Neuronal stem cell (in vitro differentiated cells): ENCODE measurements around the gene FRMD4B.
A peak's percentile ranks its signal among the peaks of the same experiment; 100 is the strongest.

Experiments used
- DNase-seq: peaks from one replicate; pipeline ENCODE4 v3.0.0-alpha.2; 2013; ENCODE audit warnings: low spot score
- H2AFZ ChIP-seq: one replicate; pipeline ENCODE4 v1.6.1; 2013; ENCODE audit warnings: mild to moderate bottlenecking, low read length, inconsistent platforms
- H2AK5ac ChIP-seq: 2 replicates; pipeline ENCODE4 v1.6.1; 2013; ENCODE audit warnings: low read depth, mild to moderate bottlenecking, inconsistent platforms, low read length, moderate library complexity, mixed read lengths
- H2BK120ac ChIP-seq: 2 replicates; pipeline ENCODE4 v1.6.1; 2013; ENCODE audit warnings: low read depth, mild to moderate bottlenecking, inconsistent platforms, low read length, moderate library complexity, mixed read lengths
- H2BK12ac ChIP-seq: one replicate; pipeline ENCODE4 v1.6.1; 2013; ENCODE audit warnings: low read length, inconsistent platforms
- H2BK15ac ChIP-seq: 2 replicates; pipeline ENCODE4 v1.6.1; 2013; ENCODE audit warnings: mild to moderate bottlenecking, low read length, inconsistent platforms, mixed read lengths
- H2BK5ac ChIP-seq: one replicate; pipeline ENCODE4 v1.6.1; 2013; ENCODE audit warnings: inconsistent platforms, mild to moderate bottlenecking, low read length, moderate library complexity
- H3K14ac ChIP-seq: one replicate; pipeline ENCODE4 v1.6.1; 2013; ENCODE audit warnings: low read length, inconsistent platforms
- H3K18ac ChIP-seq: 2 replicates; pipeline ENCODE4 v1.6.1; 2013; ENCODE audit warnings: low read length, inconsistent platforms
- H3K23ac ChIP-seq: 2 replicates; pipeline ENCODE4 v1.6.1; 2013; ENCODE audit warnings: low read depth, mild to moderate bottlenecking, mixed read lengths, low read length, inconsistent platforms; ENCODE audit not compliant: poor library complexity
- H3K27ac ChIP-seq: replicated peaks from 3 replicates; pipeline ENCODE4 v1.5.1; 2013; ENCODE audit warnings: low read length, inconsistent platforms
- H3K27me3 ChIP-seq, 3 experiments: 2 replicates each; pipeline ENCODE4 v1.6.1; 2013; ENCODE audit warnings: low read length in 3 of 3, mild to moderate bottlenecking in 2 of 3, inconsistent platforms in 1 of 3, low read depth in 1 of 3, mixed read lengths in 1 of 3, moderate library complexity in 1 of 3; ENCODE audit not compliant: control insufficient read depth in 3 of 3, insufficient read depth in 3 of 3
- H3K36me3 ChIP-seq, 2 donors: replicated peaks in 1 of 2; 2 replicates each; pipeline ENCODE4 v1.6.1; 2013; ENCODE audit warnings: low read length in 2 of 2; ENCODE audit not compliant: control insufficient read depth in 2 of 2, insufficient read depth in 2 of 2
- H3K4ac ChIP-seq: 2 replicates; pipeline ENCODE4 v1.6.1; 2013; ENCODE audit warnings: inconsistent platforms, mild to moderate bottlenecking, low read length, moderate library complexity
- H3K4me1 ChIP-seq, 2 donors: 1 replicate in 1 of 2; 2 replicates in 1 of 2; pipeline ENCODE4 v1.6.1; 2013; ENCODE audit warnings: low read length in 2 of 2, low read depth in 1 of 2; ENCODE audit not compliant: control insufficient read depth in 2 of 2, insufficient read depth in 1 of 2
- H3K4me2 ChIP-seq: one replicate; pipeline ENCODE4 v1.6.1; 2013; ENCODE audit warnings: mild to moderate bottlenecking, low read length, inconsistent platforms; ENCODE audit not compliant: insufficient read depth, poor library complexity, severe bottlenecking
- H3K4me3 ChIP-seq, 2 donors: 2 replicates each; pipeline ENCODE4 v1.5.1; 2013; ENCODE audit warnings: low read length in 2 of 2, mild to moderate bottlenecking in 2 of 2, inconsistent platforms in 1 of 2, moderate library complexity in 1 of 2
- H3K79me1 ChIP-seq: one replicate; pipeline ENCODE4 v1.6.1; 2013; ENCODE audit warnings: low read depth, mild to moderate bottlenecking, inconsistent platforms, low read length, moderate library complexity
- H3K9ac ChIP-seq: one replicate; pipeline ENCODE4 v1.6.1; 2013; ENCODE audit warnings: mild to moderate bottlenecking, low read depth, low read length, inconsistent platforms; ENCODE audit not compliant: poor library complexity
- H3K9me3 ChIP-seq, 2 donors: replicated peaks in 1 of 2; 2 replicates each; pipeline versions ENCODE3 to v1.6.1; 2013; ENCODE audit warnings: low read length in 2 of 2, mild to moderate bottlenecking in 2 of 2, inconsistent platforms in 1 of 2, low read depth in 1 of 2, mixed read lengths in 1 of 2, moderate library complexity in 1 of 2; ENCODE audit not compliant: control insufficient read depth in 2 of 2, insufficient read depth in 1 of 2
- H4K8ac ChIP-seq: one replicate; pipeline ENCODE4 v1.6.1; 2013; ENCODE audit warnings: low read depth, mild to moderate bottlenecking, inconsistent platforms, low read length, moderate library complexity
- H4K91ac ChIP-seq: one replicate; pipeline ENCODE4 v1.6.1; 2013; ENCODE audit warnings: low read length, low read depth, mild to moderate bottlenecking, inconsistent platforms; ENCODE audit not compliant: poor library complexity
- WGBS, 2 donors: extraction: QIAGEN DNeasy Blood & Tissue Kit; methylation state at CpG; one replicate each; pipeline ENCODE4 v1.1.7; 2013; ENCODE audit warnings: missing lambda C conversion rate in 2 of 2, mixed read lengths in 1 of 2; ENCODE audit not compliant: insufficient read length in 2 of 2, insufficient replicate concordance in 1 of 2; ENCODE audit errors: extremely low coverage in 2 of 2; 5-methylcytosine and 5-hydroxymethylcytosine counted together

Gene FRMD4B

DNA sequence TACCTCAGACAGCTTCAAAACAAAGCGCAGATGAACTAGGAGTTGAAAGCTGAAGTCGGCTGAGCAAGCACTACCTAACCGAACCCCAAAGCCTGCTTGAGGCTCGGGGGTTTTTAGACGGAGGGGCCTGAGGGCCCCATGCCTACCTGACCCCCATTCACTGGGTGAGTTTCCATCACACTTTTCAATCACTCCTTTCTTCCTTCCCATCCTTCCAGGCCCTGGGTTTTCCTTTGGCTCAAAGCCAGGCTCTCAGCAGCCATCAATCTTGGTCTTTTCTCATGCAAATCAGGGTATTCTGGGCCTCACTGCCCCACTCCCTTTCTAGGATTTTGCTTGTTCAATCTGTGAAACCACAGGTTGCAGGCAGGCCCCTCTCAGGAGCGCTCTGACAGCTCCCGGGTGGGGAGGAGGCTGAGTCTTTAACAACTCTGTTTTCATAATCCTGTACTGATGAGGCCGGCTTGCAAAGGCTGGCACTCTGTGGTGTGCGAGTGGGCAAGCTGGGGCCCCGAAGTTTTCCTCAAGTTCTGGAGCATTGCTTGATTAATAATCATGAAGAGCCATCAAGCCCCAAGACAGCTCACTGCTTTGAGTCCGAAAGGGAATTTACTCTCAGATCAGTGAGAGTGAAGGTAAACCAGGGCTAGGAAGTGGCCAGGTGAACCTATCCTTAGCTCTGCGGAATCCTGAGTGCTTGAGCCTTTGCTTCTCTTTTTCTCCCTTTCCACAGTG lies 97.6 kb downstream of the FRMD4B start:
- H4K8ac ChIP-seq: no peak overlapping the region
- H3K4me2 ChIP-seq: peak overlapping the region; percentile 50
- H2BK15ac ChIP-seq: no peak overlapping the region
- no peak overlapping the region for H3K4ac ChIP-seq
- peak overlapping the region in 1 of 2 donors; percentile 39 for H3K4me3 ChIP-seq
- H3K27ac ChIP-seq: peak overlapping the region; percentile 91
- H3K9me3 ChIP-seq: no peaks in the 10 kb centered on the region
- no peaks in the 10 kb centered on the region for H3K79me1 ChIP-seq
- H3K23ac ChIP-seq: no peak overlapping the region
- no peak overlapping the region for H4K91ac ChIP-seq
- peaks cover 27 to 29% of the 10 kb centered on the region in 2 donors for H3K4me1 ChIP-seq
- no peak overlapping the region for H3K14ac ChIP-seq
- H3K9ac ChIP-seq: no peak overlapping the region
- H2AFZ ChIP-seq: peak overlapping the region; percentile 90
- H3K27me3 ChIP-seq: no peaks in the 10 kb centered on the region
- H3K18ac ChIP-seq: peak overlapping the region; percentile 54
- DNase-seq: peak; percentile 78
- no peak overlapping the region for H2BK5ac ChIP-seq
- H2BK12ac ChIP-seq: no peak overlapping the region
- H3K36me3 ChIP-seq: no peaks in the 10 kb centered on the region
- no peak overlapping the region for H2AK5ac ChIP-seq
- no CpG with 5 or more reads among the region's 12 CpGs for WGBS, 2 donors
- no peak overlapping the region for H2BK120ac ChIP-seq

DNA sequence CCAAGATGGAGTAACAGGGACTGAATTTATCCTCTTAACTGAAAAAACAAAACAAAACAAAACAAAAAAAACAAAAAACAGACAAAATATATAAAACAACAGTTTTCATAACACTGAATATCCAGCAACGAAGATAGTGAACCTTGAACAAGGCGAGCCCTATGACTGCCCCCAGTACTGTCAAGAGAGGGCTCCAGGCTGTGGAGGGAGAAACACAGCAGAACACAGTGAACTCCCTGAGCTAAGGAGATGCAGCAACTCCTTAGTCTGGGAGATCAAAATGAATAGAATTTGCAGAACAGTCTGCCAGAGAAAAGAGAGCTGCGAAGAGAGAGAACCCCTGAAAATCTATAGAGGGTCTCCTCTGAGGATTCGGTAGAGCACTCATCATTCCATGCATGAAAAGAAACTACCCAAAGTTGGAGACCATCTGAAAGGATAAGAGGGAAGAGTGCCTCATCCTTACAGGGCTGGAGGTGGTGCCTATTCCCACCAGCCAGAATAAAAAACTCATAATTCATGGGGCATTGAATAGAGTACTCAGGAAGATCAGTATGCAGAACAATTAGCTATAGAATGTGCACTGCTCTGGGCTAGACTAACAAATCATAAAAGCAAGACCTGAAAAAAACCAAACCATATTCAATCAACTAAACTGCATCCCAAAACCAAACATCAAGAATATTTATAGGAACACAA lies 101.8 kb downstream of the FRMD4B start:
- no peak overlapping the region for H2BK120ac ChIP-seq

DNA sequence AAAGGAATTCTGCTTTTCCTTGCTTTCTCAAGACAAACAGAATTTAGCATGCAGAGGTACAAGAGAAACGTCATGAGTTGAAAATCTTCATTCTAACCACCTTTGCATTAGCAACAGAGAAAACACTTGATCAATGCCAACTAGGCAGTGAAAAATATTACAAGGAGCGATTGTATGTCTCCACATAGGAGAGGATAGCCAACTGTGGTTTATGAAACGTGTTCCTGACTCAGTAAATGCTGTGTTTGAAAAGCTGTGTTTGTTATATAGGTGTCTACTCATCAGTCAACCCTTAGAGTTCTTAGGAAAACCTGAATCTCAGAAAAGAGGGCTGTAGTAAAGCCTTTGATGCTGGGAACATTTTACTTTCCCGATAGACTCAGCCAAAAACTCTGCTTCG lies 102.4 kb downstream of the FRMD4B start:
- Histone ChIP-seq H2BK5ac (no peak overlapping the region), H2BK15ac (no peak overlapping the region), H3K4me3 (no peak overlapping the region), H3K9me3 (no peaks in the 10 kb centered on the region), H2AFZ (no peak overlapping the region), H4K8ac (no peak overlapping the region), H3K36me3 (no peaks in the 10 kb centered on the region), H3K4me1 (peaks cover 5 to 10% of the 10 kb centered on the region in 2 donors), H2BK12ac (no peak overlapping the region), H2AK5ac (no peak overlapping the region), H3K9ac (no peak overlapping the region), H3K4ac (no peak overlapping the region), H3K27me3 (no peaks in the 10 kb centered on the region), H3K79me1 (no peaks in the 10 kb centered on the region), H2BK120ac (no peak overlapping the region), H3K27ac (no peak overlapping the region), H3K18ac (no peak overlapping the region), H3K14ac (no peak overlapping the region), H3K4me2 (no peak overlapping the region), H4K91ac (no peak overlapping the region), H3K23ac (no peak overlapping the region)
- no peak for DNase-seq
- no CpG with 5 or more reads among the region's 5 CpGs for WGBS, 2 donors

More for the DNA sequence above, 101.8 kb downstream of the FRMD4B start:
- H3K4me2 ChIP-seq: no peak overlapping the region
- H4K91ac ChIP-seq: no peak overlapping the region
- no peak overlapping the region for H3K27ac ChIP-seq
- H4K8ac ChIP-seq: no peak overlapping the region
- no CpG with 5 or more reads among the region's 4 CpGs for WGBS, 2 donors
- no peak overlapping the region for H2BK5ac ChIP-seq
- H3K18ac ChIP-seq: no peak overlapping the region
- no peak overlapping the region for H2AFZ ChIP-seq
- no peaks in the 10 kb centered on the region for H3K27me3 ChIP-seq
- H3K9me3 ChIP-seq: no peaks in the 10 kb centered on the region
- H3K9ac ChIP-seq: no peak overlapping the region
- no peak overlapping the region for H2BK12ac ChIP-seq
- no peak overlapping the region for H2BK15ac ChIP-seq
- no peak for DNase-seq
- H3K36me3 ChIP-seq: no peaks in the 10 kb centered on the region
- no peak overlapping the region for H3K14ac ChIP-seq
- no peak overlapping the region for H3K4ac ChIP-seq
- H3K79me1 ChIP-seq: no peaks in the 10 kb centered on the region
- H3K4me1 ChIP-seq: peaks cover 8 to 15% of the 10 kb centered on the region in 2 donors
- H2AK5ac ChIP-seq: no peak overlapping the region
- no peak overlapping the region for H3K23ac ChIP-seq
- H3K4me3 ChIP-seq: no peak overlapping the region

DNA sequence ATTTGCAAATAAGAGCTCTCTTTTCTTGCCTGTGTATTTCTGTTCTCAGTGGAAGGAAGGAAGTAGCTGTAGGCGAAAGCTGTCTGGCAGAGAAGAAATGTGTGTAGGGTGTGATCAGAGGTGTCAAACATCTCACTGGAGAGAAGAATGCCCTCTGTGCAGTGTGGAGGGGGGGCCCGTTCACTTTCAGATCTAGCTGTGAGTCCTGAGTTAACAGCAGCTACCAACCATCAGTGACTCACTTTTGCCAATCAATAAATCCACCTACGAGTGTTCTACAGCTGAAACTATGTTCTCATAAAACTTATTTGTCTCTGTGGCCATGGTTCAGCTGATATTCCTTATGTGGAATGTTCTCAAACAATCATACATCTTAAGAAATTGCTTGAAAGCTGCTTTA lies 103.7 kb downstream of the FRMD4B start:
- H3K36me3 ChIP-seq: no peaks in the 10 kb centered on the region
- no CpG with 5 or more reads among the region's 3 CpGs for WGBS, 2 donors
- H3K4me3 ChIP-seq: no peak overlapping the region
- no peak overlapping the region for H3K18ac ChIP-seq
- H3K4me2 ChIP-seq: no peak overlapping the region
- H4K8ac ChIP-seq: no peak overlapping the region
- H3K27me3 ChIP-seq: no peaks in the 10 kb centered on the region
- H2AK5ac ChIP-seq: no peak overlapping the region
- H3K23ac ChIP-seq: no peak overlapping the region
- no peak overlapping the region for H2AFZ ChIP-seq
- no peaks in the 10 kb centered on the region for H3K9me3 ChIP-seq
- H3K14ac ChIP-seq: no peak overlapping the region
- H3K9ac ChIP-seq: no peak overlapping the region
- no peak overlapping the region for H2BK12ac ChIP-seq
- H3K4ac ChIP-seq: no peak overlapping the region
- H2BK120ac ChIP-seq: no peak overlapping the region
- H2BK15ac ChIP-seq: no peak overlapping the region
- H3K79me1 ChIP-seq: no peaks in the 10 kb centered on the region
- H2BK5ac ChIP-seq: no peak overlapping the region
- H4K91ac ChIP-seq: no peak overlapping the region
- no peaks in the 10 kb centered on the region for H3K4me1 ChIP-seq
- no peak overlapping the region for H3K27ac ChIP-seq
- DNase-seq: no peak
